Activated T-helper 1 cell treated with Interleukin-2 at 50 U/mL for 16 hours (primary cell): ENCODE data around the gene LRRC58.
"Not testable (repeated sequence)": the region's sequence is repeated elsewhere in the genome, so short reads cannot be mapped to it uniquely, and the experiment has no call there.

Experiments used
- DNase-seq: peaks from one replicate; pipeline ENCODE4 v3.0.0-alpha.2; 2020; ENCODE audit warnings: low read depth

The LRRC58 gene

GRCh38 chr3:120339362-120339761 lies 9.8 kb downstream of the LRRC58 start:
- DNase-seq: no peak

- no peak for DNase-seq
These were observed 10.6 kb downstream of the LRRC58 start for GRCh38 chr3:120338517-120338916.

GRCh38 chr3:120332646-120333045 lies 16.5 kb downstream of the LRRC58 start:
- DNase-seq: no peak

DNA sequence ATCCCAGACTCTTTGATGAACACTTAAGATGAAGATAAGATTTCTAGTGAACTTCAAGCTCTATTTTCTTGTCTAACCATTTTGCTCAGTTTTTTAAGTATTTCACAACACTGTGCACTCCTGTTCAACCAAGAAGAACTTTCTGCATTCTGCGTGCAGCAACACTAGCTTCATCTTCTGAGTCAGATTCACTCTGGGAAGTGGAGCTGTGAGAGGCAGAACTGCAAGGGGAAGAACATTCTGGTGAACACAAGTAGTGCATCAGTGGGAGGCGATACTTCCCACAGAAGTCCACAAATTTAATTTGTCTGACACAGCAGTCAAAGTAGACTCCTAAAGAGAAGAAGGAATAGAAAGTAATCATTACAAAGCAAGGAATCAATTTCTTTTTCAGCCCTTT lies 18.1 kb downstream of the LRRC58 start:
- no peak for DNase-seq

DNA sequence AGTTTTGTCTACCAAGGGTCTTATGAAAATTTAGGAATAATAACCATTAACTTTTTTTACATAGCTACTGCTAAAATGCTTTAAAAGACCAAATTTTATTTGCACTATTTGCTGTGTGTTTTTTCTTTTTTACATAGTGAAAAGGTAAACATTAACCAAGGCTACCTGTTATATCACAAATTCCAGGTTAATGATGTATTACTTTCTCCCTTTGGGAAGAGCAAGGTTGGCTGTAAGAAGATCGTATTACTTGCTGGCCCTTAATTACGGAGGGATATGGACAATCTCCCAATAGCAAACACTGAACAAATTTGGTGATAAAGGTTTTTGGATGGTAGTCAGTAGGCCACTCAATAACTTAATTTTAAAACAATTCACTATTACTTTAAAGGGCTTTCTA lies 22.4 kb downstream of the LRRC58 start:
- DNase-seq: no peak

DNA sequence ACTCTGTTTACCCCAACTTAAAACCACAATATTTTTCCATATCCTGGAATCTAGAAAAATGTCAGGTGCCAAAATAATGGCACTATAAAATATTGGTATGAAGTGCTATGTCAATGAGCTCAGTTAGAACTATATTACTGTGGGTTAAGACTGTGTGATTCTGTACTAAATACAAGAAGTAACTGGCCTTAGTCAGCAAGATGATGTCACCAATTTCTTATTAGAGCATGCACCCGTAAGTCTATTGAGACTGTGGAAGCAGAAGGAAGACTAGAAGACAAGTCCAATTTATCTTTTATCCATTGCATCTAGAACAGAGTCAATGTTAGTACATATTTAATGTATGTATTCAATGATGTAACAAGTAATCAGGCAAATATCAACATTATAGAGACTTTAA lies 25.0 kb downstream of the LRRC58 start:
- DNase-seq: no peak

GRCh38 chr3:120323761-120324160 lies 25.4 kb downstream of the LRRC58 start:
- not testable (repeated sequence) for DNase-seq

GRCh38 chr3:120311863-120312794 lies 37.0 kb downstream of the LRRC58 start:
- DNase-seq: no peak

- no peak for DNase-seq
These were observed 42.4 kb downstream of the LRRC58 start for GRCh38 chr3:120306519-120307455.

DNA sequence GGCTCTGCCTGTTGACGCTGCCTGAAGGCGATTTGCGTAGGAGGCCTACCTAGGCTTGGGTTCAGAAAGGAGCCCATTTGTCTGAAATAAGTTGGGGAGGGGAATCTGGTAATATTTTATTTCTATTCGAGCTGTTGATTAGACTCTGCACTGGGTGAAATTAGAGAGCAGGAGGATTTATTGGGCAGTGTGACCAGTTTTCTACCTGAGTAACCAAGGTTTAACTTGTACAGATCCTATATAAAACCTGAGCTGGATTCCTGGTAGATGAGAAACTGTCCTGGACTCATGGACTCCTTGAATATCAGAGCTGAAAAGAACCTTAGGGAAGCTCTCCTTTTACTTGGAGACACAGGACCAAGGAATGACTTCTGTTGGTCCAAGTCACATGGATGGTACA lies 44.5 kb downstream of the LRRC58 start:
- no peak for DNase-seq

DNA sequence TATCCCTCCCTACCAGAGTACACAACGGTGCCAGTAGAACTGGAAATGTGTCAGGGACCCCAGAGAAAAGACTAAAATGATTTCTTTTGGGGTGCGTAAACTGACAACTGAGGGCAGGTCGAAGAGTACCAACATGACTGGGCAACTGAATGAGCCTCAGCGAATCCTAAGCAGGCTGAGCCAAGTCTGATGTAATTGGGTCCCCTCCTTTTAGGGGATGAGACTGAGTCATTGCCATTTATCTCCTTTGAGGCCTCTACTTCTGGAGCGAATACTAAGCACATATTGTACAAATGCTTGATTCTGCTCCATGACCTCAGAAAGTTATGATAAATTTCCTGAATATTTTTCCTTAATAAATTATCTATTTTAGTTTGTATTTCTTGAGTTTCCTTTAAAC lies 46.8 kb downstream of the LRRC58 start:
- no peak for DNase-seq

- no peak for DNase-seq
These were observed 48.2 kb downstream of the LRRC58 start for GRCh38 chr3:120300971-120301370.

GRCh38 chr3:120299403-120299802 lies 49.8 kb downstream of the LRRC58 start:
- no peak for DNase-seq

GRCh38 chr3:120298996-120299395 lies 50.2 kb downstream of the LRRC58 start:
- DNase-seq: no peak

- not testable (repeated sequence) for DNase-seq
These were observed 57.6 kb downstream of the LRRC58 start for GRCh38 chr3:120291552-120291951.

DNA sequence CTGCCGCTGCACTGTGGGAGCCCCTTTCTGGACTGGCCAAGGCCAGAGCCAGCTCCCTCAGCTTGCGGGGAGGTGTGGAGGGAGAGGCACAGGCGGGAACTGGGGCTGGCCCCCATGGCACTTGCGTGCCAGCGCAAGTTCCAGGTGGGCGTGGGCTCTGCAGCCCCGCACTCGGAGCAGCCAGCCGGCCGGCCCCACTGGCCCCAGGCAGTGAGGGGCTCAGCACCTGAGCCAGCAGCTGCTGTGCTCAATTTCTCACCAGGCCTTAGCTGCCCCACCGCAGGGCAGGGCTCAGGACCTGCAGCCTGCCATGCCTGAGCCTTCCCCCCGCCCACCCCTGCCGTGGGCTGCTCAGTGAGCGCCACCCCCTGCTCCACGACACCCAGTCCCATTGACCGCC lies 59.5 kb downstream of the LRRC58 start:
- no peak for DNase-seq

DNA sequence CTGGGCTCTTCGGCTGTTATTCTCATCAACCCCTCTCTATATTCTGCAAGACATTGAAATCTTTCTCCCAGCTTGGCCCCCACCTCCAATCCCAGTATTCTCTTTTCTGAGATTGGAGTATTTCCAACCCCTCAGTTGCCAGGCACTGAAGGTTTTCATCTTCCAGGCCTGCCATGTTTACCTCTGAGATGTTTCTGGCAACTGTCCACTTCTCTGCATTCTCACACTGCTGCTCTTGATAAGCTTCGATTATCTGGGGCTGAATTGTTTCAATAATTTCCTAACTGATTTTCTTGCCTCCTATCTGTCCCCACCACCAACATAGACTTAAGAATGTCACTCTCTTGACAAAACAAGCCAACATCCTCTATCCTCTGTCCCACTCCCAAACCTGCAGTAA lies 62.7 kb downstream of the LRRC58 start:
- no peak for DNase-seq

DNA sequence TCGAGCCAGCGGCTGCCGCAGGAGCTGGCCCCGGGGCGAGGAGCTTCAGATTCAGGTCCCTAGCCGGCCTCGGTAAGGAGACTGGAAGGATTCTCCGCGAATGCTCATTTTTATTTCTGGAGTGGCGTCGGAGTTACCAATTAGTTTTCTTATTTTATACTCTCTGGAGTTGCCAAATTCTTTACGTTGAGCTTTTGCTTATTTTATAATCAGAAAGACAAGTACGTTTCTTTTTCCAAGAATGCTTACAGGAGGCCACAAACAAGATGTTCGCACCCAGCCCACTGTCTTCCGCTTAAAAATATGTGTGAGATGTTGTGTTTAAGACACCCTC lies 63.7 kb downstream of the LRRC58 start:
- no peak for DNase-seq

DNA sequence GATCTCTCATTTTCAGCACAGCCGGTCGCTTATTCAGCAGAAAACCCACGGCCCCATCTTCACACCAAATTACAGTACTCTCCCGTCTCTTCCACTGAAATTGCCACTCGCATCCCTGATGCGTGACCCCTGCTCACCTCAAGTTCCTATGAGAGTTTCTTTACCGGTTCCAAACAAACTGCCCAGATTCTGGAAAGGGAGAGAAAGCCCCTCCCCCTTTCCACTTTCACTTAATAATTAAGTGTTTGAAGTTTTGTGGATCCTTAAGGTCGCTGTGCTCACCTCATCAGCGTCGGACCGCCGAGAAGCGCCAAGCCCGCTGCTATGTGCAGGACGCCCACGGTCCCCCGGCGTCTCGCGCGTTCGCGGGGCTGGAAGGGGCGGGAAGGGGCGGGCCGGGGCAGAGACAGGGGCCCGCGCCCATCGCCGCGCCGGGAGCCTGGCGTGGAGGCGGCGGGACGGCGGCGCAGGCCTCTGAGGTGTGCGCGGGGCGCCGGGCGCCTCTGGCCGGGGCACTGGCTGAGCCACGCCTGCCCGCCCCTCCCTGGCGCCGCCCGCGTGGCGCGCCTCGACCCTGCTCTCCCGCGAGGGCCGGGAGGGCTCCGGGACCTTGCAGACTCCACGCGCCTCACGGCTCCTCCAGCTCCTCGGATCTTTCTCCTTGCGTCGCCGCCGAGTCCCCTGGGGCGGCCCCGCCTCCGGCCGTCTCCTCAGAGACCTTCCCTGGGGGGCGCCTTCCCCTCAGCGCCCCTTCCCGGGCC lies 64.2 kb downstream of the LRRC58 start, which contains the start of gene GPR156:
TSS of gene GPR156 (minus strand) at position 476 of the 761 bp plus-strand sequence. CDS start 41,124 bp downstream, outside the sequence.
- no peak for DNase-seq

DNA sequence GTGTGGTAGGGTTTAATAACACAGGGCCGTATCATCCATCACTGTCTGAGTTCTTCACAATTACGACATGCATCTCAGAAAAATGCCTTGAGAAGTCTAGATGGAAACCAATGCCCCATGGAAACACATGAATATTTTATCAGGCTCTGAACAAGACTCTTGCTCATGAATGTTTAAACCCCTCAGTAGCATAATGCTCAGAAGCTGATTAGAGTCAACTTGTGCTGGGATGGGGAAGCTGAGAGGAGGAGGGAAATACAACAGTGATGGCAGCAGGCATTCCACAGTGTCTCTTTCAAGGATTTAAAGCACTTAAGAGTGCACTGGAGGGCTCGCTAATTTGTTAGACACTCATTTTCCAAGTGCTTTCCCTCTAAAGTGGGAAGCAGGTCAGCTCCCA lies 67.9 kb downstream of the LRRC58 start:
- no peak for DNase-seq

- DNase-seq: no peak
These were observed 68.6 kb downstream of the LRRC58 start for GRCh38 chr3:120280566-120280965.

- DNase-seq: no peak
These were observed 69.1 kb downstream of the LRRC58 start for GRCh38 chr3:120280026-120280425.
